ENCODE results near the gene FSIP1. TPM values are rescaled to one million over a fixed set of nuclear protein-coding genes. Genes with fewer than 3 reads are reported as not detected.

The FSIP1 gene
- total and polyA plus RNA-seq, 8 donors = 0.11 to 0.64 (median 0.38) TPM

- no peak overlapping the region for H3K4me3 ChIP-seq
- H3K4me1 ChIP-seq = no peaks in the 10 kb centered on the region
- no peak for TF ChIP-seq CTCF (IDR thresholded peaks at IDR 0.05)
- H3K9me3 ChIP-seq = no peaks in the 10 kb centered on the region
- no peaks in the 10 kb centered on the region for H3K36me3 ChIP-seq
- H3K27me3 ChIP-seq = no peaks in the 10 kb centered on the region
- intact Hi-C loops (cut with DNase I) = no loop called here
- DNase-seq = no peak
- no peak for ATAC-seq
- FAIRE-seq = no peak
- H3K27ac ChIP-seq = no peak overlapping the region
These were observed 62.6 kb downstream of the FSIP1 start for GRCh38 chr15:39720081-39720480.

DNA sequence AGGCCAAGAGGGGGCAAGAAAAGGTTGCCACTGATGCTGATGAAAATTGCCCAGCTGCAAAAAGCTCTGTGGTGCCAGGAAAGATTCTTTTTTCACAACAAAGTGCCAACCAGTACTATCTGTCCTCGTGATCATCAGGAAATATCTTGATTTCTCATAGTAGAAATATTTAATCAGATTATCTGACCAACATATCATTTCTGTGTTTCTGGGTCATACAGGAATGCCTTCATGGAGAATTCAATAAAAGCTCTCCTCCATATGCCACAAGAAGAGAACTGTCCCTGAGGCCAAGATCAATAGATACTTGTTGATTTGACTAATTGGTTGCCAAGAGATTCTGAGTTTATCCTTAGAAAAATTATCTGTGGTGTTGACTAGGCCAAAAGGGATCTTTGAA lies 63.5 kb downstream of the FSIP1 start:
- Histone ChIP-seq H3K4me3 (no peak overlapping the region), H3K36me3 (no peaks in the 10 kb centered on the region), H3K9me3 (no peaks in the 10 kb centered on the region), H3K27ac (no peak overlapping the region), H3K27me3 (no peaks in the 10 kb centered on the region), H3K4me1 (no peaks in the 10 kb centered on the region)
- no peak for TF ChIP-seq CTCF (IDR thresholded peaks at IDR 0.05)
- ATAC-seq (no peak), DNase-seq (no peak), FAIRE-seq (no peak)
- intact Hi-C loops (cut with DNase I) = no loop called here
- 71 to 86% methylated on average over 1 of the region's 1 CpG for WGBS, 2 donors

GRCh38 chr15:39717134-39717533 lies 65.5 kb downstream of the FSIP1 start:
- Histone ChIP-seq H3K4me1 (no peaks in the 10 kb centered on the region), H3K27me3 (no peaks in the 10 kb centered on the region), H3K36me3 (no peaks in the 10 kb centered on the region), H3K27ac (no peak overlapping the region), H3K9me3 (no peaks in the 10 kb centered on the region), H3K4me3 (no peak overlapping the region)
- intact Hi-C loops (cut with DNase I) = no loop called here
- DNase-seq (no peak), FAIRE-seq (no peak), ATAC-seq (no peak)
- no peak for TF ChIP-seq CTCF (IDR thresholded peaks at IDR 0.05)
- 91 to 96% methylated on average over 1 of the region's 1 CpG for WGBS, 2 donors

DNA sequence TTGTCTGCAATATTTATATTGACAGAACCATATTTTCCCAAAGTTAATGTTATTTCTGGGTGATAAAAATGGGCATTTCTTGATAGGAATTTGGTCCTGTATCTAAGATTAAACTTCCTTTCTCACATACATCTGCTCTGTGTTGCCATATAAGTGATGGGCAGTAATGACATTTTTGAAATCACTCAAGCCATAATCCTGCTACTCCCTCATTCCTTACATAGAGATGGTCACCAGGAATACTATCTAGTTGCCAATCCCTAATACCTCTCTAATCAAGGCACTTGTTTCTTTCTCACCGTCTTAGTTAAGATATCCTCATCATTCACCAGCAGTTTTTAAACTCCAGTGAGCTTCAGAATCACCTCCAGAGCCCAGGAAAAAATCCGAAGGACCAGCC lies 68.4 kb downstream of the FSIP1 start:
- ATAC-seq (no peak), FAIRE-seq (no peak), DNase-seq (no peak)
- Histone ChIP-seq H3K4me3 (no peak overlapping the region), H3K9me3 (no peaks in the 10 kb centered on the region), H3K4me1 (no peaks in the 10 kb centered on the region), H3K27me3 (no peaks in the 10 kb centered on the region), H3K36me3 (no peaks in the 10 kb centered on the region), H3K27ac (no peak overlapping the region)
- intact Hi-C loops (cut with DNase I) = no loop called here
- TF ChIP-seq CTCF (IDR thresholded peaks at IDR 0.05) = no peak
- 58 to 81% methylated on average over 2 of the region's 2 CpGs for WGBS, 2 donors

DNA sequence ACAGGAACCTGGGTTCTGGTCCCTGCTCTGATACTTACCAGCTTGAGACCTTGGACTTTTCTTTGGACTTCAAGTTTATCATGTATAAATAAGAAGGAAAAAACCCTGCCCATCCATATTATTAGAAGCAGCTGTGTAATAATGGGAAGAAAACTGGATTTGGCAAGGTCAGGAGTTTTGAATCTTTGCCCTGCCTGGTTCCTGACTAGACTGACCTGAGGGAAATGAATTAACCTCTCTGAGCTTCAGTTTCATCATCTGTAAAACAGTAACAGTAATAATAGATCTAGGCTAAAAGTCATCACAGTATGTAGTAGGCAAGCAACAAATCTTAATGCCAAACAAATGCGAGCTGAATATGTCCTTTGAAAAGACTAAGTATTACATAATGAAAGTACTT lies 68.8 kb downstream of the FSIP1 start:
- 61 to 68% methylated on average over 1 of the region's 1 CpG for WGBS, 2 donors
- no peak for ATAC-seq

More for the DNA sequence above, 68.8 kb downstream of the FSIP1 start:
- H3K4me1 ChIP-seq = no peaks in the 10 kb centered on the region
- DNase-seq (no peak), FAIRE-seq (no peak)
- intact Hi-C loops (cut with DNase I) = no loop called here
- no peak overlapping the region for H3K27ac ChIP-seq
- no peaks in the 10 kb centered on the region for H3K36me3 ChIP-seq
- H3K27me3 ChIP-seq = no peaks in the 10 kb centered on the region
- no peaks in the 10 kb centered on the region for H3K9me3 ChIP-seq
- H3K4me3 ChIP-seq = no peak overlapping the region
- TF ChIP-seq CTCF (IDR thresholded peaks at IDR 0.05) = no peak
